Ectodermal cell (in vitro differentiated cells): ENCODE results near the gene QDPR. TPM values are rescaled to one million over a fixed set of nuclear protein-coding genes. Genes with fewer than 3 reads are reported as not detected.
A peak's percentile ranks its signal among the peaks of the same experiment; 100 is the strongest.

ENCODE experiments used
- H3K27ac ChIP-seq: 2 replicates; pipeline ENCODE4 v1.7.0; 2013; ENCODE audit warnings: mild to moderate bottlenecking, low read depth, low read length; ENCODE audit not compliant: insufficient read depth, poor library complexity, severe bottlenecking
- H3K27me3 ChIP-seq: 2 replicates; pipeline ENCODE4 v1.7.0; 2013; ENCODE audit warnings: mild to moderate bottlenecking, low read length; ENCODE audit not compliant: insufficient read depth, control insufficient read depth, poor library complexity, severe bottlenecking
- H3K36me3 ChIP-seq: one replicate; pipeline ENCODE4 v1.7.0; 2013; ENCODE audit warnings: low read length; ENCODE audit not compliant: control insufficient read depth, insufficient read depth
- H3K4me1 ChIP-seq: one replicate; pipeline ENCODE4 v1.7.0; 2013; ENCODE audit warnings: low read length; ENCODE audit not compliant: control insufficient read depth, insufficient read depth
- H3K4me3 ChIP-seq: 2 replicates; pipeline ENCODE4 v1.7.0; 2013; ENCODE audit warnings: low read depth, low read length, control low read depth; ENCODE audit not compliant: insufficient read depth
- H3K9me3 ChIP-seq: 2 replicates; pipeline ENCODE4 v1.7.0; 2013; ENCODE audit warnings: mild to moderate bottlenecking, low read length, moderate library complexity; ENCODE audit not compliant: control insufficient read depth
- WGBS, 2 experiments: methylation state at CpG; one replicate each; pipeline ENCODE4 v1.1.7; 2013; ENCODE audit warnings: missing lambda C conversion rate in 2 of 2; 5-methylcytosine and 5-hydroxymethylcytosine counted together
- polyA plus RNA-seq, 4 experiments: library from polyadenylated mRNA; stranded (reverse); fragments of 50-300 nt; gene quantifications; one replicate each; pipeline ENCODE4 v1.2.3, GENCODE V29; 2013

The QDPR gene
- 37.3 TPM for polyA plus RNA-seq (2013, experiment 1 of 4)
- polyA plus RNA-seq (2013, experiment 2 of 4): 43.1 TPM
- polyA plus RNA-seq (2013, experiment 3 of 4): 34.0 TPM
- 33.8 TPM for polyA plus RNA-seq (2013, experiment 4 of 4)

GRCh38 chr4:17511950-17512795 lies at the start of gene QDPR:
QDPR (minus strand) TSS chr4:17512090; CDS start chr4:17512054, 36 bp downstream.
- H3K36me3 ChIP-seq: peaks cover 5% of the 10 kb centered on the region
- H3K9me3 ChIP-seq: no peaks in the 10 kb centered on the region
- H3K27ac ChIP-seq: peak within 1 kb of the TSS; percentile 66
- H3K4me1 ChIP-seq: peaks cover 4% of the 10 kb centered on the region
- 2 to 3% methylated on average over 61 to 64 of the region's 65 CpGs for WGBS, 2 experiments
- H3K27me3 ChIP-seq: peaks cover 7% of the 10 kb centered on the region
- peak within 1 kb of the TSS; percentile 74 for H3K4me3 ChIP-seq

GRCh38 chr4:17561195-17561909 lies 49.5 kb upstream of the QDPR start:
- WGBS, 2 experiments: 92% methylated on average over 8 of the region's 8 CpGs
- no peaks in the 10 kb centered on the region for H3K9me3 ChIP-seq
- H3K27me3 ChIP-seq: no peaks in the 10 kb centered on the region
- H3K4me1 ChIP-seq: no peaks in the 10 kb centered on the region
- no peaks in the 10 kb centered on the region for H3K36me3 ChIP-seq
- no peak overlapping the region for H3K27ac ChIP-seq
- no peak overlapping the region for H3K4me3 ChIP-seq

- no peaks in the 10 kb centered on the region for H3K4me1 ChIP-seq
- H3K27me3 ChIP-seq: peaks cover 8% of the 10 kb centered on the region
- no peak overlapping the region for H3K27ac ChIP-seq
- H3K9me3 ChIP-seq: no peaks in the 10 kb centered on the region
- H3K36me3 ChIP-seq: no peaks in the 10 kb centered on the region
- 89 to 93% methylated on average over 6 of the region's 6 CpGs for WGBS, 2 experiments
- no peak overlapping the region for H3K4me3 ChIP-seq
Observed at GRCh38 chr4:17560065-17560673, 48.3 kb upstream of the QDPR start.

- peaks cover 13% of the 10 kb centered on the region for H3K27me3 ChIP-seq
- no peaks in the 10 kb centered on the region for H3K4me1 ChIP-seq
- no peak overlapping the region for H3K27ac ChIP-seq
- no peak overlapping the region for H3K4me3 ChIP-seq
- WGBS, 2 experiments: 90 to 94% methylated on average over 3 of the region's 3 CpGs
- H3K36me3 ChIP-seq: no peaks in the 10 kb centered on the region
- no peaks in the 10 kb centered on the region for H3K9me3 ChIP-seq
Observed at GRCh38 chr4:17559709-17560048, 47.8 kb upstream of the QDPR start.

- Histone ChIP-seq H3K4me1 (no peaks in the 10 kb centered on the region), H3K27ac (no peak overlapping the region), H3K4me3 (no peak overlapping the region), H3K27me3 (peaks cover 14% of the 10 kb centered on the region), H3K9me3 (no peaks in the 10 kb centered on the region), H3K36me3 (no peaks in the 10 kb centered on the region)
- 94% methylated on average over 4 of the region's 4 CpGs for WGBS, 2 experiments
Observed at GRCh38 chr4:17558941-17559708, 47.2 kb upstream of the QDPR start.

GRCh38 chr4:17557880-17558279 lies 46.0 kb upstream of the QDPR start:
- Histone ChIP-seq H3K36me3 (no peaks in the 10 kb centered on the region), H3K9me3 (no peaks in the 10 kb centered on the region), H3K4me1 (no peaks in the 10 kb centered on the region), H3K27me3 (peaks cover 14% of the 10 kb centered on the region), H3K4me3 (no peak overlapping the region), H3K27ac (no peak overlapping the region)
- 91 to 97% methylated on average over 4 of the region's 5 CpGs for WGBS, 2 experiments

- Histone ChIP-seq H3K27ac (no peak overlapping the region), H3K9me3 (no peaks in the 10 kb centered on the region), H3K4me1 (no peaks in the 10 kb centered on the region), H3K36me3 (no peaks in the 10 kb centered on the region), H3K4me3 (no peak overlapping the region), H3K27me3 (peaks cover 14% of the 10 kb centered on the region)
Observed at GRCh38 chr4:17556498-17556897, 44.6 kb upstream of the QDPR start.

- Histone ChIP-seq H3K9me3 (no peaks in the 10 kb centered on the region), H3K27me3 (peaks cover 14% of the 10 kb centered on the region), H3K4me1 (no peaks in the 10 kb centered on the region), H3K27ac (no peak overlapping the region), H3K36me3 (no peaks in the 10 kb centered on the region), H3K4me3 (no peak overlapping the region)
- 78 to 80% methylated on average over 4 of the region's 4 CpGs for WGBS, 2 experiments
Observed at GRCh38 chr4:17554568-17554967, 42.7 kb upstream of the QDPR start.

GRCh38 chr4:17552427-17552826 lies 40.5 kb upstream of the QDPR start:
- Histone ChIP-seq H3K36me3 (no peaks in the 10 kb centered on the region), H3K27me3 (peaks cover 14% of the 10 kb centered on the region), H3K27ac (no peak overlapping the region), H3K4me3 (no peak overlapping the region), H3K9me3 (no peaks in the 10 kb centered on the region), H3K4me1 (no peaks in the 10 kb centered on the region)
- WGBS, 2 experiments: 45 to 70% methylated on average over 5 of the region's 5 CpGs
